GM12875 (cell line): ENCODE measurements around the gene SEMA4A.

Experiments used
- H3K4me3 ChIP-seq: one replicate; pipeline ENCODE4 v1.5.1; 2011; ENCODE audit warnings: low read depth, low read length, control low read depth
- CTCF ChIP-seq: IDR thresholded peaks from 2 replicates; pipeline ENCODE4 v1.5.1; 2011; ENCODE audit warnings: low read depth, mild to moderate bottlenecking, control low read depth, inconsistent platforms, low read length, moderate library complexity, borderline replicate concordance; ENCODE audit not compliant: insufficient read depth

The SEMA4A gene

GRCh38 chr1:156126043-156126629 lies 27.2 kb upstream of the SEMA4A start:
- peak overlapping the region; percentile 34 for H3K4me3 ChIP-seq
- peak; percentile 59; the same call in 1 of the 2 replicates for TF ChIP-seq CTCF

GRCh38 chr1:156126630-156127534 lies 26.5 kb upstream of the SEMA4A start:
- H3K4me3 ChIP-seq = peak overlapping the region; percentile 34
- no peak for TF ChIP-seq CTCF

- H3K4me3 ChIP-seq = no peak overlapping the region
- no peak for TF ChIP-seq CTCF
These were observed 25.1 kb upstream of the SEMA4A start for GRCh38 chr1:156128308-156128653.

- no peak for TF ChIP-seq CTCF
- H3K4me3 ChIP-seq = no peak overlapping the region
These were observed 24.5 kb upstream of the SEMA4A start for GRCh38 chr1:156128654-156129597.

- peak; percentile 97 for TF ChIP-seq CTCF
- no peak overlapping the region for H3K4me3 ChIP-seq
These were observed 23.5 kb upstream of the SEMA4A start for GRCh38 chr1:156129687-156130577.

- no peak for TF ChIP-seq CTCF
- H3K4me3 ChIP-seq = no peak overlapping the region
These were observed 22.8 kb upstream of the SEMA4A start for GRCh38 chr1:156130578-156130942.
